T-helper 2 cell treated with Interferon-gamma antibody and Interleukin-4, amounts not matched to agents 100 ng/mL and 5 ng/mL, for 36 hours (primary cell): ENCODE data around the gene YARS1. TPM values are rescaled to one million over a fixed set of nuclear protein-coding genes. Genes with fewer than 3 reads are reported as not detected.

ENCODE experiments used
- intact Hi-C: fragments of 100-400 bp; cut with micrococcal nuclease; formaldehyde crosslinking; loops from one replicate; pipeline ENCODE4 v1.15.1; 2023
- total RNA-seq: library from RNA; stranded (reverse); gene quantifications from 2 replicates; pipeline ENCODE4 v1.2.3, GENCODE V29; 2022

YARS1 gene
- 157 and 164 TPM in 2 replicates for total RNA-seq

DNA sequence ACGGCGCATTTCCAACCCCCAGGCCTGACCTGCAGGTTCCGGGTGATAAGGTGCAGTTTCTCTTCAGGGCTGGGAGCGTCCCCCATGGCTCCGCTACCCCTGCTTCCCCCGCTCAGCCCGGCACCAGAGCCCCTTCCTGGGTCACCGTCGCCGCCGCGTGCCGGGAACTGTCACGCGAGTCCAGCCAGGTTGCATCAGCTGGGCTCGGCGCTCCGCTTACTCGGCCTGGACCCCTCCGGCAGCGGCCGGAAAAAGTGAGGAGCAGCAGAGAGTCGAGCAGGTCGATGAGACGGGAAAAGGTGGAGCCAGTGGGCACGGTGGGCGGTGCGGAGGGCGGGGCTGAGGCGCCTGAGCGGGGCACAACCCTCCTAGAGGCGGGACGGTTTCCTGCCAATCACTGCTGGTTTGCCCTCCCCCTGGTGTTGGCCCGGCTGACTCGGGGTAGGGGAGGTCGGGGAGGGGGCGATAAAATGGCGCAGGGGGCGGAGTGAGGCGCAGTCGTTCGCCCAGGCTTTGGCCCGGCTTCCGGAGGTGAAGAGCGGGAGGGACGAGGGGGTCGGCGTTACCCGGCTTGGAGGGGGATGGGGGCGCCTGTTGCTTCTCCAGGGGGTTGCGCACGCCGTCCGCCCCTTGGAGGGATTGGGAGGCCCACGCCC is at the start of gene YARS1, which contains the start of gene S100PBP:
YARS1 (minus strand) TSS at position 200 of the 656 bp plus-strand sequence; CDS start at position 86, 114 bp downstream.
S100PBP (plus strand) TSS at position 495 of the 656 bp plus-strand sequence. CDS start 8,447 bp downstream, outside the sequence.
- intact Hi-C loops, result loop anchor here (1.0 to 5.0 kb wide), 6 partner anchors 18 to 745 kb away; partner anchors contain the start of genes AK2, RNF19B, TMEM39B and ZBTB8OS

DNA sequence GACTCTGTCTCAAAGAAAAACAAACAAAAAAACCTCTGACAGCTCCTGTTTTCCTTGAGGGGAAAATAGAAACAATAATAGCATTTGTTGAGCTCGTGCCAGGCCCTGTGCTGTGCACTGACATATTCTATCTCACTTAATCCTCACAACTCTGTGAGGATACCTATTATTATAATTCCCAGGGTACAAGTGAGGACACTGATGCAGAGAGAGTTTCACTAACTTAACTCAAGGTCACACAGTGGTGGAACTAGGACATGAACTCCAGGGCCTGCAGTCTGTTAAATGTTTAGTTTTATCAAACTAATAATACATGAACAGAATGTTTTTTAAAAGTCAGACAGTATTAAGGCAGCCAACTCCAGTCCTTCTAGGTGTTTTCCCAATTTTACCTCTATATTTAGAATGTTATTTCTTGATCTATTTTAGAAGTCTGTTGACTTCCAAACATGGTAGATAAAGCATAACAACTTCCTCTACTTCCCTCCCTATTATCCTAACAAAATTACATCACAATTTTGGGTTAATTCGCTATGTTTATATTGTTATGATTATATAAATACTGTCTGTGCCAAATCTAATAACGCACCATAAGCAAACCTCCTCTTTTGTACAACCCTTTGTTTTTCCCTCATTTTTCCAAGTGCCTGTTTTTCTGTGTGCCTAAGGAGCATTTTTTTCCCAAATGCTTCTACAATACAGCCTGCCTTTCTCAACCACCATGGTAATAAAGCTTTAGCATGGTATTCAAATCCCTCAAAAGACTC is 48.7 kb upstream of the YARS1 start:
- intact Hi-C loops, result no loop called here

DNA sequence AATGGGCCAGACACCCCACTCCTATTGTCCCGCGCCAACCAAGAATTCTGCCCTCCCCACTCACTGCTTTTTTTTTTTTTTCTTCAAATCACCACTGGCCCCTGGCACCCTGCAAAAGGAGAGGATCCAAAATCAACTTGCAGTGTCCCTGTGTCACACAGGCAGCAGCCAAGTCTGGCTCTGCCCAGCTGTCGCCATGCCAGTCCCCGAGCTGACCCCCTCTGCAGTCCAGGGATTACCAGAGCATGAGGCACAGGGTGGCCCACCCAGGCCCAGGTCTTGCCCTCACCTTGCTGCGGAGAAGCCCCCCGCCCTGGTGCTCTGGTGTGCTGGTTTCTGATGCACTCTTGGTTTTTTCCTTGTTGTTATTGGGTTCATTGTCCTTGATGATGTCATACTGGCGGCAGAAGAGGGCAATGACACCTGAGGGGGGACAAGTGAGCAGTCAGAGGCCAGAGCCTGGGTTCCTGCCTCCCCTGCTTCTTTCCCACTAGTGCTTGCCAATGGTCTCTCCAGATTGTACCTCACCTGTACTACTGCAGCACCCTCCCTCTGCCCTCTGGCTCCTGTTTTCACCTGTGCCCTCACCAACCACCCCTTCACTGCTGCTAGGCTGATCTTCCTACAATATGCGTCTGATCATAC is 47.3 kb upstream of the YARS1 start:
- intact Hi-C loops, result no loop called here

DNA sequence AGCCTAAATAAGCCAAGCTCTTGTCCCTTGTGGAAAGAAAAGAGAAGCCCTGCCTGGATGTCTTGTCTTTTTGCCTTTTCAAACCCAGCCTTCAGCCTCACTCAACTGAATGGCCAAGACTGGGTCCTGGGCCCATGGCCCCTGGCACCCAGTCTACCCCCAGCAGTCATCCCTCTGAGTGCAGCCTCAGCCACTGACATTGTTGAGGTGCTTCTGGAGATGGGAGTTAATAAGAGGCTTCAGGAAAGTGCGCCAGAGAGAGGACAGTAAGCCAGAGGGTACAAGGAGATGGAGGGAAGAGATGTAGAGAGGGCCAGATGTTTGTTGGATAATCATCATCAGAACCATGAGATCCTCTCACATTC is 46.7 kb upstream of the YARS1 start:
- intact Hi-C loops, result no loop called here

DNA sequence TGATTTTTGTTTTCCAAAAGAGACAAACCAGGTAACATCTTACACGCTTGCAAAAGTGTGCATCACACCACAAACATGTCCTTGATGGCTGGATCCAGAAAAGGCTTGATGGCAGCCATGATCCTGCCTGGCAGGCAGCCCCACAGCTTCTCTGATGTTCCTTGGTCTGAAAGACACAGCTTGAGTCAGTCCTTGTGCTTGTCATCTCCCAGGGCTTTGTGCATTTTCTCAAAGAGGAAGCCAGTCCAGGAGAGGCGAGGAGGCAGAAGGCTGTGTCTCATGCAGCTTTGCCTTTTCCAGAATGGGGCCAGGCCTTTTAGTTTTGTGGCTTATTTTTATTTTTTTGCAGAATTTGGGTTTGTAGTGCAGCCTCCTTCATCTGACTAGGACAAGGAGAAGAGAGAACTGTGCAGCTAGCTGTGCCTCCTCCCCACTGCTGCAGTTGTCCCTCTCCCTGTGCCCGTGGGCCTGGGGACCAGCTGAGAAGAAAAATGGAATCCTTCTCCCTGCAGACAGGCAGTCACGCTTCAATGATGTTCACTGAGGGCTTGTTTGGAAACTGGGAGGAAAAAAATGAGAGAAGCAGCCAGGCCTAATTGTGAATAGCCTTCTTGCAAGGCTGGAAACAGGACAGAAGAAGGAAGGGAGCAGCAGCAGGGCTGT is 46.2 kb upstream of the YARS1 start:
- intact Hi-C loops, result no loop called here

DNA sequence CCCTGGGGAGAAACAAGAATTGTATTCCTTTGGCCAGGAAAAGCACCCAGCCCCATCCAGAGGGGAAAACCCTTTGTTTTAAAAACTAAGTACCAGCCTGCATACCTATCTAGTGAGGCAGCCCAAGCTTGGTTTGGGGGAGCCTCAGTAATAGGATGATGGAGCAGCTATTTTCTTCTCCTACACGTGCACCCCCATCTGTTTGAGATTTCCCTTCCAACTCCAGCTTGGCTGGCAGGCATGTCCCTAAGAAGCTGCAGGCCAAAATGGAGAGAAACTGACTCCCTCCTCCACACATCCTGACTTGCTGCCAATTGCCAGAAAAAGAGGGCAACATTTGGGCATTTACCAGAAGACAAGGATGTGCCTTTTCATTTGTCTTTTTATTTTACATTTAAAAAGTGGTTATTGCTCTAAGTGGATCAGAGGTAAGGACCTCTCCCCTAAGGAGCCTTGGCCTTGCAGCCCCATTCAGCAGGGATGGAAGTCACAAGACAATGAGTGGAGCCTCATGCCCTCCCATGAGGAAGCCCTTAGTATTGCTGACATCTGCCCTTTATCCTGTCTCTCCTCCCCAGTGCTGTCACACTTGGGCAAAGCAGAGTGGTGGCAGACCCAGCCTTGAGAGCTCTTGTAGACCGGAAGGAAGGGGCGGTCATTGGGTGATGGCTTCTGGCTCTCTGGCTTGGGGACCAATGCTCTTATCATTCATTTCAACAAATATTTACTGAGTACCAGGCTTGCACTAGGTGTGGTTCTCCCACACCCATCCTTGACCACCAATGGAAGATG is 44.9 kb upstream of the YARS1 start:
- intact Hi-C loops, result no loop called here

DNA sequence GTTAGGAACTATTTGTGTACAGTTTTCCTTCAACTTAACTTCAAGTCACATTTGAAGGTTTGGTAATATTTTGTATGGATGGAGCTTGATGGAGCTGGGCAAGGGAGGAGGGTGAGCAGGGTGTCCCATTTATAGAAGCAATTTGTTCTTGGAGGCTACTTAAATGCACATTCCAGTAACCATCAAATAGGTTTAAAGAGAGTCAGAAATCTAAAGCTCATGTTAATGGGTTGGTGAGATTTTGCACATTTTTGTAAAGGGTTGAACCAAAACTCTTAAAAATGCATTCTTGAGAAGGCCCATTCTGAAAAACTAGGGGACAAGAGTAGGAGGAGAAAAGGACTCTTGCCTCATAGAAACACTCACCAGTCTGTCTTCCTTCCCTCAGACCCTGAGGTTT is 43.4 kb upstream of the YARS1 start:
- intact Hi-C loops, result no loop called here

DNA sequence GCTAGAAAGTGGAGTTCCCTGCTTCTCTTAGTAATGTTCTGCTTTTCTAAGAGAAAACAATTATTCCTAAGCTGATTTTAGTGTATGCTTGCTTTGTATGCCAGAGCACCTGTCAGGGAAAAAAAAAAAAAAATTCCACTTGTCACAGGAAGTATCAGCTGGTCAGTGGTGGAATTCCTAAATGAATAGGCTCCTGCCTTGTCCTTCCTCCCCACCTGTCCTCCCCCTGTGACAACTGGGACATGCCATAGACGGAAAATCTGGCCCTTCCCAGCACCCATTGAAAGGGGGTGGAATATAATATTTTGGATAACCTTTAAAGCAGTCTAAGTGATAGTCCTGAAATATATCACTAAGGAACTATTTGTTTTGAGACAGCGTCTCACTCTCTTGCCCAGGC is 42.8 kb upstream of the YARS1 start:
- intact Hi-C loops, result no loop called here

DNA sequence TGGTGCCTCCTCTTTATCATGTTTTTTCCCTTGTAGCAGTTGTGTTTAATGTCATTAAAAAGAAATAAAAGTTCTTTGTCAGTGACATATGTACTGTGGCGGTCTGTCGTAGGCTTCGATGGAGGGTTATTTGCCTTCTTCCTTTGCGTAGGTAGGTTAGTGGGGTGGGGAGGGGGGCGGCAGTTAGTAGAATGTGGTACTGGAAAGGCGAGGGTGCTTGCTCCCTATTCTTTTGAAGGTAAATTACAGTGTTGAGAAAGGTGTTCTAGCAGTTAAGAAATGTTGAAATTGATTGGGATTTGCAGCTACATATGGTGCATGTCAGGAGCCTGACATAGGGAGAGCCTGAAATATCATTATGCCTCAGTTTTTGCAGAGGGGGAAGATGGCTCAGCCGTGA is 41.6 kb upstream of the YARS1 start:
- intact Hi-C loops, result no loop called here

DNA sequence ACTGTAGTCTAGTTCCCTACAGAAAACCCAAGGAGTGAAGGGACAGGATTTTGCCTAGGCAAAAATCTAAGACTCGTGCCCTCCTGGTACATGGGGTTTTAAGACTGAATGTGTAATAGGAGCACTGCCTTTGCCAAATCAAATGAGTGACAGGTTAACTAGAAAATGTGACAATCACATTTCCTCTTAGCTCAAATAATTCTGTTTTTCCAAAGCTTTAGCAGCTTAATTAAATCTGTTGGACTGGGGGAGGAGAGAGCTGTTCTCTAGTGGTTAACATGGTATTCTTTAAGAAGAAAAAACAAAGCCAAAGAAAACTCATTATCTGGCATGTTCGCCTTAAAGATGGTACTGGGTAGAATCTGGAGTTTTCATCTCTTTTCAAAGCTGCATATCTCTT is 41.0 kb upstream of the YARS1 start:
- intact Hi-C loops, result no loop called here

DNA sequence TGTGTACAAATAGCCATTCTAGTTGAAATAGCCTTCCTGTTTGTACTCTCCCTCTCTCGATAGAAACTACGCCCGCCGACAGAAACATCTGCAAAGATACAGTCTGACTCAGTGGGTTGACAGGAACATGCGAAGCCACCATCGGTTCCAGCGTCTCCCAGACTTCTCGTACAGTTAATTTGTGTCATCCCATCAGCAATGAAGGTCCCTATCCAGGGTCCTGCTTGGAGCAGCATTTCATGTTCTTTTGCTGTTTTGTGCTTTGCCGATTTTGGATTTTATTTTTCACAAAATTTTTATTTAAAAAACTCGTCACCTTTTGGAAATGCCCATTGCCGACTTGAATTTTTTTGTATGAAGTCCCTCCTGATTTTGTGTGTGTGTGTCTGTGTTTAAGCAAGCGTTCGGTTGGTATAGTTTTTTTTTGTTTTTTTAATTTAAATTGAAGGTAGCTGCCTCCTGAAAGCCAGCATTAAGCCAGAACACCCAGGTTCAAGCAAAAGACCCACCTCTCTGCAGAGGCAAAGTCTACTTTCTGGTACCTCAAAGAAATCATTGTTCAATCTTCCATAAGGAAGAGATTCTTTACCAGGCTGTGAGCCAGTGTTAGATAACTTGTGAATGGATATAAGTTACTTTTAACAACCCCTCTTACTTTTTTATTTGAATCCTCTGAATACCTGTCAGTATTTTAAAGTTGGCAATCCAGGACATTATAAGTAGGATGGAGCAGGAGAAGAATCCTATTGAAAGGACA is 38.9 kb upstream of the YARS1 start:
- intact Hi-C loops, result no loop called here

DNA sequence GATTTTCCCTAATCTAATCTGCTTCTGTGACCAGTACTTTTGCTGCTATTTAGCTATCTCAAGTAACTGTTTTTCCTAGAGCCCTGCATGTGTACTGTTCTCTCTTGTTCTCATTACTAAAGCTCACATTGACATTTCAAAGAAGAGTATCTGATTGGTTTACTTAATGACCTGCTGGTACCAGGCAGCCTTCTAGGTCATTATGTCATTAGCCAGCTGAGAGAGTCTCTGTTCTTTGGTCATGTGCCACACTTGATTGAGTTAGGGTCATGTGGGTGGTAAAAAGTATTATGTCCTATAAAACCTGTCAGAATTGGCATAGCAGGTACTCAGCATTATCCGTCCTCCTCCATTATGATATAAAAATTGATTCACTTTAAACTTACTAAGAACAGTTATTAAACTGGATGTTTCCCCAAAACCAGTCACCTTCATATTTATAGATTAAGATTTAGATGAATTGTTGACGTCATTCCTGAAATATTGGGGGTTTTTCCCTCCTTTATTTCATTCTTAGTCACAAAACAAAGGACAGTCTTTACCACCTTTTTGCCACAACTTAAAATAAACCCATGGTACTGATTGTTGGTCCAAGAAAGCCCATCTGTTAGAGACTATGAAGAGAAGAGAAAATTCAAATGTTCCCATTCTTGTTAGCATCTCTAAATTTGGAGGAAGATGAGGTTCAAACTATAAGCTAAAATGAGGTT is 31.4 kb upstream of the YARS1 start:
- intact Hi-C loops, result no loop called here

DNA sequence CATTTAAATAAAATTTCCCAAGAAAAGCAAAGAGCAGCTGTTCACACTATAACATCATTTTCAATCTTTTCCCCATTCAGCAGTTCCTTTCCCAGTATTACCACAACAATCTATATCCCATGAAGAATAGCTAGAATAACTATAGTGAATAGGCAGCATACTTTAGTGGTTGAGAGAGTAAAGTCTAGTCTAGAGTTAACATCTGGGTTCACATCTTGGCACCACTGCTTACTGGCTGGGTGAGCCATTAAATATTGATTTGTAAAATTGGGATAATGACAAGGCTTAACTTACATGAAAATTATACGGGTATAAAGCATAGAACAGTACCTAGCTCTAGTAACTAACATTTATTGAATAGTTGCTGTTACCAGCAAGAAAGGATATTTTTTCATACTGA is 14.7 kb upstream of the YARS1 start:
- intact Hi-C loops, result no loop called here

DNA sequence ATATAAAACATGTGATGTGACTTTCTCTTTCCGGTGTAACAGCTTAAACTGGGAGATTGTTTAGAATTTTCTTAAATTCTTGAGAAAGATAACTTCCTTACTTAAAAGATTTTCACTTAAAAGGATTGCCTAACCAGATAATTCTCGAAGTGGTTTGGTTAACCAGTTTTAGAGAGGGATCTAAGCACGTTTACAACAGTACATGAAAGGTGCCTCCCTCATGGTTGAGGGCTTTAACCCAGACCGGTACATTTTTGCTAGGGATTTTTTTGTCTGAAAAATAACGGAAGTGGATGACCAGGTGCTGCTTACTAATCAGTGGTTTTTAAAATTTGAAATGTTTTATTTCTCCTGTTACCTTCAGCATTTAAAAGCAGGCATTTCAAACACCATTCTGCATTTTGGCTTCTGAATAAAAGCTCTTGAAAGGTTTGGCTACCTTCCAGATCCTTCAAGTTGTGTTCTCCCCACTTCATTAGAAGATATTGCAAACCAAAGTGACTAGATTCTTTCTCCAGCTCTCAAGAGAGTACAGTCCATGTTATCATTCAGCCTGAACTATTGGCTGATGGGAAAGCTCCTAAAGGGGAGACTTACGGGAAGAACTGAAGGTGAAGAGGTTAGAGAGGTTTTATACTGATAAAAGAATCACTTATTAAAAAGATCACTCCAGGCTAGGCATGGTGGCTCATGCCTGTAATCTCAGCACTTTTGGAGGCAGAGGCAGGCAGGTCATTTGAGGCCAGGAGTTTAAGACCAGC is 13.1 kb upstream of the YARS1 start:
- intact Hi-C loops, result no loop called here

DNA sequence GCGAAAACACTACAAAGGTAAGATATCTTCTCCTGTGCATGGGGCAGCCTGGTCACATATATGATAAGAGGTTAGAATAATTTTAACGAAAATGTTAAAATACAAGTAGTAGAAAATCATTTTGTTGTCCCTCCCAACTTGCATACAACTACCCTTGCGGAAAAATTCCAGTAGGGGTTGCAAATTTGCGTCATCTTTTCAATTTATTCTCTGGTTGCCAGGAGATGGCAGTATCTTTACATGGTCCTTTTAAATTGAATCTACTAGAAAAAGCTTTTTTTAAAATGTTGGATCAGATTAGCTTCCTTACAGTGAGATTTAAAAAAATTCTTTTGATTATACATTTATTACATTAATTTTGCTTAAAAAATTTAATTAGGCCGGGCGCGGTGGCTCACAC is 11.2 kb upstream of the YARS1 start:
- intact Hi-C loops, result no loop called here

DNA sequence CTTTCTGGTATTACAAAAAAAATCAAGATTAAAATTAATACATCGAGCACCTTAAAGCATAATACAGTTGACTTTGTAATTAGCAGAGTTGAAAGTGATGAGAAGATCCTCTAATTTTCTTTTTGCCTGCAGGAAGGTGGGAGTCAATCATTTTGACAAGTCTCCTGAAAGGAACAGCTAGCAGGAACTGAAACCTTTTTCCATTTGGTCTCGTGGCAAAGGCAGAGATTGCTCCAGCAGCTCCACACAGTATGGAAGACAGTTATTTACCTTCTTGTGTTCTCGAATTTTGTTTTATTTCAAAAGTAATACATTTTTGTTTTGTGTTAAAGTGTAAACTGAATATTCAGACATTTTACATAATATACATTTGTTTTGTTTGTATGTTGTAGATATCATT is 8.0 kb upstream of the YARS1 start:
- intact Hi-C loops, result no loop called here

DNA sequence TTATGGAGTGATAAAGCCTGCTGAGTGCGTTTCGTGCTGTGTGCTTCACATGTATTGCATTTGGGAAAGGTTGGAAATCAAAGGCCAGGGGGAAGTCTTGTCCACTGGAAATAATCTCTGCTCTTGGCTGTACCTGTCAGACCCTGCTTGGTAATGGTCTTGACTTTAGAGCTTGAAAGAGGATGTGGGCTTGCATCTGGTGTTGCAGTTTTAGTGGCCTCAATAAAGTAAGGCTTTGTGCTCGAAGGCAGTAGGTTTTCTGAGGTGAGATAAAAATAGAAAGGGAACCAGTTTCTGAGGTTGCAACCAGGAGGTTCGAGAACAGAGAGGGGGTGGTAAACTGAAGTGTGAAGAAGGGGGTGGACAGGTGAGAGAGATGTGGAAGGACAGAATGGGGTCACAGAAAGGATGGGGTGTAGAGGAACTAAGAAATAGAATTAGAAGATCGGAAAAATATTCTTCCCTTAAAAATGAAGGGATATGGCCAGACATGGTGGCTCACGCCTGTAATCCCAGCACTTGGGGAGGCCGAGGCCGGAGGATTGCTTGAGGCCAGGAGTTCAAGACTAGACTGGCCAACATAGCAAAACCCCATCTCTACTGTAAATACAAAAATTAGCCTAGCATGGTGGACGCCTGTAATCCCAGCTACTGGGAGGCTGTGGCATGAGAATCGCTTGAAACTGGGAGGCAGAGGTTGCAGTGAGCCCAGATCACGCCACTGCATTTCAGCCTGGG is 1.8 kb upstream of the YARS1 start:
- intact Hi-C loops, result loop anchor here (5.0 kb wide), 1 partner anchor 278 kb away; no protein-coding TSS in a partner anchor
